ENCODE measurements around the gene BBX. TPM values are rescaled to one million over a fixed set of nuclear protein-coding genes. Genes with fewer than 3 reads are reported as not detected.
A peak's percentile ranks its signal among the peaks of the same experiment; 100 is the strongest.

The BBX gene
- polyA plus RNA-seq (2011; rRNA removed) = 38.2 and 46.1 TPM in 2 replicates
- polyA minus RNA-seq (2011; rRNA and poly(A)+ RNA removed) = 69.0 and 82.0 TPM in 2 replicates

DNA sequence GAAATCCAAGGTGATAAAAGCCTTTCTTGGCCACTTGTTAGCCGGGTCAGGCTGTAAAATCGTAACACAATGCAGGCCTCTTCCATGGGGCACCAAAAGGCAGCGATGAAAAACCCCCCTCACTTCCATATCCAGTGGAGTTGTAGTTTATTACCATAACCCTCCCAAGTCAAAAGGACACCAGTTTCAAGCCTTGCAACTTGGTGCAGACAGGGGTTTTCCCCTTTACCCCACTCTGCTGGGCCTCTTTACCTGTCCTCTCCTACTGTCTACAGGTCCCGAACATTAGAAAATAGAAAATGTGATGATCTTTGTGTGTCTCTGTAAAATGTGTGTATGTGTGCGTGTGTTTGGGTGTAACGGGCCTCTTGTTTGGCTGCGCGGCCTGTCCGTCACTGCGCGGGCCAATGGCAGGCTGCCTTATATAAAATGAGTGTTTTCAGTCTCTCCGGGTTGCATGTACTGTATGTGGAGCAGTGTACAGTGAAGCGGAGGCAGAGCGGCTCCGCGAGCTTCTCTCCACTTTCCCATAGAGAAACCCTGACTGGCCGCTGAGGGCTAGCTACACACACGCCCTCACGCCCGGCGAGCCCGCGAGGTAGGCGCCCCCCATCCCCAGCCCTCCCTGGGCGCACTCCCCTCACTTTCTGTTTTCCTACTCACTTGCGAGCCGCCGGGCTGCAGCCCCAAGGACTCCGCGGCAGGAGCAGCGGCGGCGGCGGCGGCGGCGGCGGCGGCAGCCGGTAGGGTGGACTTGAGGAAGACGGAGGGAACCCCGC is at the start of gene BBX:
TSS of gene BBX (plus strand) at position 453 of the 779 bp plus-strand sequence. CDS start 187,499 bp downstream, outside the sequence.
- TF ChIP-seq CTCF (IDR thresholded peaks at IDR 0.05; ENCODE audit: low read depth, low read length) = no peak
- H3K27me3 ChIP-seq (ENCODE audit: control insufficient read depth, insufficient read depth, low read length) = no peaks in the 10 kb centered on the region
- peak within 1 kb of the TSS; percentile 82 for H3K4me3 ChIP-seq (ENCODE audit: low read depth, low read length)
- POLR2A ChIA-PET = no interaction called here
- H3K27ac ChIP-seq (ENCODE audit: low read depth, low read length) = peak within 1 kb of the TSS; percentile 72
- CTCF ChIA-PET = interaction anchor here (0.7 to 1.9 kb wide), 3 partner anchors 103 to 251 kb away, joined by 3 to 7 read pairs (median 3); no protein-coding TSS in a partner anchor
- H3K9me3 ChIP-seq (ENCODE audit: control insufficient read depth, insufficient read depth, low read length) = no peaks in the 10 kb centered on the region
- DNase-seq (ENCODE audit: low read depth, low spot score) = peak; percentile 95

- ChIA-PET POLR2A (no interaction called here), CTCF (no interaction called here)
- TF ChIP-seq CTCF (IDR thresholded peaks at IDR 0.05; ENCODE audit: low read depth, low read length) = no peak
Measured at GRCh38 chr3:107476462-107476861, 46.3 kb upstream of the BBX start.

DNA sequence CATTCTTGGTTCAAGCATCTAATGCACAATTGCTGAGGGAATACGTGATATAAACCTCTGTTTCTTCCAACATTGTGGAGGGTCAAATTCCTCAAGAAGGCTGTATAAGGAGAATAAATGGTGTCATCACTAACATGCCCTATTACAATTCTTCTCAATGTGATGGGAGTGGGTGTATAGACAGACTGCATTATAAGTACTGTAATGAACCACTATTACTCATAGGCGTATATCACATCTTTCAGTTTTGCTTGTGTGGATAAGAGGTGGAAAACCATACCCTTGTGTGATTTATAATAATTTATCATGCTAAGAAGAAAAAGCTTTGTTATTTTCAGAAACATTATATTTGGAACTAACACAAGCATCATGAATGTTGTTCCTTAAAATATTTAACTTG is 35.3 kb upstream of the BBX start:
- CTCF ChIA-PET = interaction anchor here (1.0 kb wide), 1 partner anchor 66 kb away, joined by 3 read pairs; no protein-coding TSS in a partner anchor
- H3K27ac ChIP-seq (ENCODE audit: low read depth, low read length) = no peak overlapping the region
- no peak overlapping the region for H3K4me3 ChIP-seq (ENCODE audit: low read depth, low read length)
- TF ChIP-seq CTCF (IDR thresholded peaks at IDR 0.05; ENCODE audit: low read depth, low read length) = no peak
- peaks cover 5% of the 10 kb centered on the region for H3K27me3 ChIP-seq (ENCODE audit: control insufficient read depth, insufficient read depth, low read length)
- no peak for DNase-seq (ENCODE audit: low read depth, low spot score)
- POLR2A ChIA-PET = no interaction called here
- no peaks in the 10 kb centered on the region for H3K9me3 ChIP-seq (ENCODE audit: control insufficient read depth, insufficient read depth, low read length)

More at GRCh38 chr3:107476462-107476861, 46.3 kb upstream of the BBX start:
- Histone ChIP-seq H3K27me3 (ENCODE audit: control insufficient read depth, insufficient read depth, low read length) (no peaks in the 10 kb centered on the region), H3K4me3 (ENCODE audit: low read depth, low read length) (no peak overlapping the region), H3K9me3 (ENCODE audit: control insufficient read depth, insufficient read depth, low read length) (no peaks in the 10 kb centered on the region), H3K27ac (ENCODE audit: low read depth, low read length) (no peak overlapping the region)
- DNase-seq (ENCODE audit: low read depth, low spot score) = no peak

DNA sequence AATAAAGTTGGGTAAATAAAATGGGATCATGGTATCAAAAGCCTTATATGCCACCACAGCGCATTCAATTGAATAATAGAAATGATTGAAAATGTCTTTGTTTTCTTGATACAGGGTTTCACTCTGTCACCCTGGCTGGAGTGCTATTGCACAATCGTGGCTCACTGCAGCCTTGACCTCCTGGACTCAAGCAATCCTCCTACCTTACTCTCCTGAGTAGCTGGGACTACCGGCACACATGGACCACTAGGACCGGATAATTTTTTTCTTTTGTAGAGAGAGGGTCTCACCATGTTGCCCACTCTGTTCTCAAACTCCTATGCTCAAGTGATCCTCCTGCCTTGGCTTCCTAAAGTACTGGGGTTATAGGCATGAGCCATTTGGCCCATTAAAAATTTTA is 33.8 kb upstream of the BBX start:
- DNase-seq (ENCODE audit: low read depth, low spot score) = no peak
- CTCF ChIA-PET = no interaction called here
- H3K27me3 ChIP-seq (ENCODE audit: control insufficient read depth, insufficient read depth, low read length) = no peaks in the 10 kb centered on the region
- no peak overlapping the region for H3K27ac ChIP-seq (ENCODE audit: low read depth, low read length)
- no peaks in the 10 kb centered on the region for H3K9me3 ChIP-seq (ENCODE audit: control insufficient read depth, insufficient read depth, low read length)
- POLR2A ChIA-PET = no interaction called here
- no peak overlapping the region for H3K4me3 ChIP-seq (ENCODE audit: low read depth, low read length)
- TF ChIP-seq CTCF (IDR thresholded peaks at IDR 0.05; ENCODE audit: low read depth, low read length) = no peak

DNA sequence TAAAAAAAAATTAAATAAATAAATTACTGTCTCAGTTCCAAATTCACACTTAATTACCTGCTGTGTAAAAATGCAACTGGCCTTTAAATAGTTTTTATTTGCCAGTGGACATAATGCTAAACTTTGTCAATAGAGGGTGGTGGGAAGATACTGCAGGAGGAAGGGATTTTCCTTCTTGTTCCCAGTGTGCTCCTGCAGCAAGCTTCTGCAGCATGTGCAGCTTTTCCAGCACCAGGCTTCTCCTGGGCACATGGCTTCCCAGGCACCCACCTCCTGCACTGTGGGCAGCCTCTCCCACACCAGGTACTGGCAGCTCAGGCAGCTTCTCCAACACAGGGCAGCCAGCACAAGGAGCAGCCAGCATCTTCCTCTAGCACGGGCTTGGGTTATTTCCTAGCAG is 29.6 kb upstream of the BBX start:
- H3K9me3 ChIP-seq (ENCODE audit: control insufficient read depth, insufficient read depth, low read length) = no peaks in the 10 kb centered on the region
- H3K4me3 ChIP-seq (ENCODE audit: low read depth, low read length) = no peak overlapping the region
- POLR2A ChIA-PET = no interaction called here
- DNase-seq (ENCODE audit: low read depth, low spot score) = no peak
- H3K27ac ChIP-seq (ENCODE audit: low read depth, low read length) = no peak overlapping the region
- TF ChIP-seq CTCF (IDR thresholded peaks at IDR 0.05; ENCODE audit: low read depth, low read length) = no peak
- CTCF ChIA-PET = interaction anchor here (0.5 to 1.1 kb wide), 2 partner anchors 72 to 138 kb away, joined by 3 read pairs; no protein-coding TSS in a partner anchor
- H3K27me3 ChIP-seq (ENCODE audit: control insufficient read depth, insufficient read depth, low read length) = no peaks in the 10 kb centered on the region
